Pancreas (tissue), 10 donors: ENCODE data around the gene NPHS1. TPM values are rescaled to one million over a fixed set of nuclear protein-coding genes. Genes with fewer than 3 reads are reported as not detected.

Experiments used
- ATAC-seq, 4 donors: fragments of 200-7000 bp; cut with Tn5 transposase; one replicate each; pipeline versions ENCODE4 v1.8.0 to v1.9.1; 2020; ENCODE audit warnings: mild to moderate bottlenecking in 4 of 4, moderate library complexity in 4 of 4
- DNase-seq, 6 donors: peaks; one replicate each; pipeline ENCODE4 v3.0.0-alpha.2; 2020
- FAIRE-seq: peaks from 2 replicates; lab custom pipeline; 2012; peaks lifted over from hg19 to GRCh38; lab: Jason Lieb, UNC
- H3K27ac ChIP-seq, 4 donors: fragments of 200-600 bp; sonication (generic); 1 replicate in 3 of 4; 2 replicates in 1 of 4; pipeline versions ENCODE4 v1.5.0 to v1.8.0; 2020
- H3K27me3 ChIP-seq, 4 donors: fragments of 200-600 bp; one replicate each; pipeline ENCODE4 v1.8.0; 2021
- H3K36me3 ChIP-seq, 3 donors: fragments of 200-600 bp; sonication (generic) in 1 of 3; one replicate each; pipeline versions ENCODE4 v1.5.0 to v1.8.0; 2020 to 2021
- H3K4me1 ChIP-seq, 3 donors: fragments of 200-600 bp; one replicate each; pipeline ENCODE4 v1.8.0; 2021
- H3K4me3 ChIP-seq, 4 donors: fragments of 200-600 bp; sonication (generic) in 2 of 4; one replicate each; pipeline versions ENCODE4 v1.5.0 to v1.8.0; 2020 to 2021
- H3K9me3 ChIP-seq, 4 donors: fragments of 200-600 bp; one replicate each; pipeline ENCODE4 v1.8.0; 2021
- CTCF ChIP-seq, 4 donors: fragments of 200-600 bp; sonication (generic) in 3 of 4; IDR thresholded peaks; one replicate each; pipeline versions ENCODE4 v1.5.0 to v1.8.0; 2021; ENCODE audit warnings: antibody characterized with exemption in 4 of 4
- WGBS, 2 donors: extraction: QIAGEN DNeasy Blood & Tissue Kit; methylation state at CpG; one replicate each; pipeline ENCODE4 v1.1.7; 2013; 5-methylcytosine and 5-hydroxymethylcytosine counted together
- intact Hi-C, 3 donors: fragments of 100-400 bp; cut with DNase I; formaldehyde crosslinking; loops; one replicate each; pipeline versions ENCODE4 v1.11.1 to v1.14.2; 2022
- polyA plus RNA-seq, 2 donors: library from polyadenylated mRNA; stranded (reverse); fragments of 200-250 nt; gene quantifications; one replicate each; pipeline ENCODE4 v1.2.3, GENCODE V29; 2013
- total RNA-seq, 6 donors: library from RNA; stranded (reverse); fragmentation: NEBNext Ultra II Directional in 4 of 6; extraction: Animal tissue kit (Norgen Biotek cat#: 25700) in 4 of 6; gene quantifications; one replicate each; pipeline versions ENCODE4 v1.2.1 to v1.2.4, GENCODE V29; 2021 to 2023
- donor health status: healthy with polysubstance abuse.
- donor health status: DM: no; HTN: no; CAD: no; lungs with moderate emphysema.
- donor health status: DM: no; HTN: no; CAD: no.
- donor health status: control.
- donor health status: control.
- donor health status: Bipolar disorder and iron deficiency.
- donor health status: DM: yes; HTN: yes; CAD: no.
- donor health status: DM: no; HTN: no; CAD: no.
- donor health status: DM: no; HTN: no; CAD: no.
- donor health status: DM: yes; HTN: yes; CAD: no.

NPHS1 gene
- total RNA-seq (10 to 100 TPM; 11.5 to 21.3 (median 15.1) TPM), polyA plus RNA-seq (10 to 100 TPM; 17.1 to 32.3 TPM)

GRCh38 chr19:35852029-35852780, at the start of gene NPHS1:
TSS of gene NPHS1 (minus strand) at chr19:35852504. CDS start at chr19:35851837, 667 bp downstream.
- H3K4me1 ChIP-seq: peaks cover 0 to 19% (median 12%) of the 10 kb centered on the region in 3 donors
- FAIRE-seq (no peak), ATAC-seq (peak in 2 of 4 donors; percentile 7 to 10), DNase-seq (peak in 3 of 6 donors; percentile 42 to 64 (median 53))
- H3K4me3 ChIP-seq: peak within 1 kb of the TSS; percentile 26 to 42 (median 37)
- H3K9me3 ChIP-seq: no peaks in the 10 kb centered on the region
- H3K27me3 ChIP-seq: no peaks in the 10 kb centered on the region
- intact Hi-C loops: no loop called here
- no peak for TF ChIP-seq CTCF (IDR thresholded peaks at IDR 0.05)
- 33 to 45% methylated on average over 9 of the region's 9 CpGs for WGBS, 2 donors
- H3K27ac ChIP-seq: peak within 1 kb of the TSS; percentile 19 to 79 (median 69)
- H3K36me3 ChIP-seq: no peaks in the 10 kb centered on the region

GRCh38 chr19:35901055-35901644, 48.8 kb upstream of the NPHS1 start:
- Histone ChIP-seq H3K27me3 (no peaks in the 10 kb centered on the region), H3K4me3 (peak overlapping the region in 1 of 4 donors; percentile 75), H3K9me3 (no peaks in the 10 kb centered on the region), H3K36me3 (peaks cover 0 to 1% (median 0%) of the 10 kb centered on the region in 3 donors), H3K4me1 (peaks cover 0 to 3% (median 0%) of the 10 kb centered on the region in 3 donors), H3K27ac (peak overlapping the region in 2 of 4 donors; percentile 79 to 86)
- DNase-seq: peak in 1 of 6 donors; percentile 31
- intact Hi-C loops: no loop called here
- ATAC-seq: no peak
- no peak for TF ChIP-seq CTCF (IDR thresholded peaks at IDR 0.05)
- FAIRE-seq: no peak
- 65% methylated on average over 2 of the region's 2 CpGs for WGBS, 2 donors

- H3K4me1 ChIP-seq: peaks cover 0 to 2% (median 0%) of the 10 kb centered on the region in 3 donors
- peak overlapping the region; percentile 53 to 86 (median 72) for H3K27ac ChIP-seq
- intact Hi-C loops: no loop called here
- ATAC-seq (peak; percentile 84 to 94 (median 91)), DNase-seq (peak; percentile 78 to 90 (median 82)), FAIRE-seq (no peak)
- H3K4me3 ChIP-seq: peak overlapping the region; percentile 56 to 75 (median 60)
- no peaks in the 10 kb centered on the region for H3K27me3 ChIP-seq
- no peak for TF ChIP-seq CTCF (IDR thresholded peaks at IDR 0.05)
- peaks cover 0 to 9% (median 0%) of the 10 kb centered on the region in 3 donors for H3K36me3 ChIP-seq
- H3K9me3 ChIP-seq: no peaks in the 10 kb centered on the region
- 0% methylated on average over 34 to 41 of the region's 43 CpGs for WGBS, 2 donors
These were observed 47.4 kb upstream of the NPHS1 start for GRCh38 chr19:35899547-35900214.

GRCh38 chr19:35898499-35898809, 46.1 kb upstream of the NPHS1 start:
- DNase-seq (no peak), ATAC-seq (peak; percentile 1 to 40 (median 17)), FAIRE-seq (no peak)
- intact Hi-C loops: no loop called here
- TF ChIP-seq CTCF (IDR thresholded peaks at IDR 0.05): no peak
- peak overlapping the region in 3 of 4 donors; percentile 65 to 86 (median 79) for H3K27ac ChIP-seq
- peaks cover 0 to 14% (median 0%) of the 10 kb centered on the region in 3 donors for H3K36me3 ChIP-seq
- H3K4me3 ChIP-seq: peak overlapping the region; percentile 56 to 75 (median 60)
- H3K9me3 ChIP-seq: no peaks in the 10 kb centered on the region
- 7 to 10% methylated on average over 16 to 17 of the region's 17 CpGs for WGBS, 2 donors
- peaks cover 0 to 2% (median 0%) of the 10 kb centered on the region in 3 donors for H3K4me1 ChIP-seq
- no peaks in the 10 kb centered on the region for H3K27me3 ChIP-seq
